GM10266 (cell line): ENCODE data around the gene SEC31B.

Experiments
- DNase-seq: peaks from one replicate; pipeline ENCODE4 v3.0.0; 2012; ENCODE audit errors: extremely low spot score
- TF ChIP-seq, protein P1 (sequence below): IDR thresholded peaks from 2 replicates; pipeline ENCODE4 v1.5.1; 2012; ENCODE audit warnings: mild to moderate bottlenecking, low read depth; ENCODE audit not compliant: control insufficient read depth, insufficient read depth; ENCODE audit errors: missing control alignments

The SEC31B gene

DNA sequence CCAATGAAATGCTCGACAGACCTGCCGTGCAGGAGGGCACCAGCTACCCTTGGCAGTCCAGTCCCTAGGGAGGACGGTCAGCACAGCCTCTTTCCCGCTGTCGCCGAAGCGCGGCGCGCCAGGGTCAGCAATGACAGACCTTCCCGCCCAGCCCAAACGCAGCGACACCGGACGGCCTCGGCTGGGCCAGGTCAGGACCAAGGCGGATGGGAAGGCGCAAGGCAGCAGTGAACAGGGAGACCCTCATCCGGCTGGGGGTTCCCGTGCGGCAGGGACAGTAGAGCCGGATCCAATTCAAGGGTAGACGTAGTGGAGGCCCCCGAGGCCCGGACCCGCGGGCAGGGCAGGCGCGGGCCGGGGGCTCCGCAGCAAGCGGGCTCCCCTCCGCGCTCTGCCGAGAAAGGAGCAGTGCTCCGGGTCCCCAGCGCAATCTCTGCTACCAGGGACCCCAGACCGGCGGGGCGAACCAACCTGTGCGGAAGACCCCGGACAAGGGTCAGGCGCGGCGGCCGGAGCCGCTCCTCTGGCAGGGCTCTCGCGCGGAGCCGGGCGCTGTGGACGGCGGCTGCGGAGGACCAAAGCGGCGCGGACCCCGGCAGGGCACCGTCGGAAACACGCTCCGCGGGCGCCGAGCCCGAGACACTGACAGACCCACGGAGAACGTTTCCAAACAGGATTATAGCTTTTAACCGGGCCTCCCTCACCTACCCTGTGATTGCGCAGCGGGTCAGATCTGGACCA lies at the start of gene SEC31B:
Gene SEC31B (minus strand): TSS at position 551 of the 741 bp plus-strand sequence. CDS start 2,909 bp downstream, outside the sequence.
- TF ChIP-seq, protein P1, sequence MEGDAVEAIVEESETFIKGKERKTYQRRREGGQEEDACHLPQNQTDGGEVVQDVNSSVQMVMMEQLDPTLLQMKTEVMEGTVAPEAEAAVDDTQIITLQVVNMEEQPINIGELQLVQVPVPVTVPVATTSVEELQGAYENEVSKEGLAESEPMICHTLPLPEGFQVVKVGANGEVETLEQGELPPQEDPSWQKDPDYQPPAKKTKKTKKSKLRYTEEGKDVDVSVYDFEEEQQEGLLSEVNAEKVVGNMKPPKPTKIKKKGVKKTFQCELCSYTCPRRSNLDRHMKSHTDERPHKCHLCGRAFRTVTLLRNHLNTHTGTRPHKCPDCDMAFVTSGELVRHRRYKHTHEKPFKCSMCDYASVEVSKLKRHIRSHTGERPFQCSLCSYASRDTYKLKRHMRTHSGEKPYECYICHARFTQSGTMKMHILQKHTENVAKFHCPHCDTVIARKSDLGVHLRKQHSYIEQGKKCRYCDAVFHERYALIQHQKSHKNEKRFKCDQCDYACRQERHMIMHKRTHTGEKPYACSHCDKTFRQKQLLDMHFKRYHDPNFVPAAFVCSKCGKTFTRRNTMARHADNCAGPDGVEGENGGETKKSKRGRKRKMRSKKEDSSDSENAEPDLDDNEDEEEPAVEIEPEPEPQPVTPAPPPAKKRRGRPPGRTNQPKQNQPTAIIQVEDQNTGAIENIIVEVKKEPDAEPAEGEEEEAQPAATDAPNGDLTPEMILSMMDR, result no peak
- DNase-seq, result no peak

- TF ChIP-seq, protein P1, result no peak
- DNase-seq, result no peak
Observed at GRCh38 chr10:100568912-100569311, 49.3 kb upstream of the SEC31B start.

DNA sequence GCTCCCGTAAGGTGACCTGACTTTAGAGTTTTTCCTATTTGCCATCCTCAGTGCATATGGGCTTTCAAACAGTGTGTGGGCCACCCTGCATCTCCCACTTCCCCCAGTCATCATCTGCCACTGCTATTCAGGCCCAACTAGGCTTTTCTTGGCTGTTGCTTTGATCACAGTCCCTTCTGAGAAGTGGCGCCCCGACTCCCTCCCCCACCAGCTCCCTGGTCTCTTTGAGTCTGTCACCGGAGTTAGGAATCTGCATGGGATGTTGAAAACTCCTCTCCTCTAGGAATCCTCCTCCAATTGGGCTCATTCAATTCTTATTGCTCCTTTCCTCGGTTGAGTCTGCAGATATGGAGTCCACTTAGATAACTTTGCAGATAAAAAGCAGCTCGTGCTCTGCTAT lies 48.2 kb upstream of the SEC31B start:
- no peak for DNase-seq
- TF ChIP-seq, protein P1, result no peak

GRCh38 chr10:100567249-100567648 lies 47.6 kb upstream of the SEC31B start:
- no peak for DNase-seq
- TF ChIP-seq, protein P1, result no peak

- TF ChIP-seq, protein P1, result no peak
- DNase-seq, result no peak
Observed at GRCh38 chr10:100566561-100566960, 46.9 kb upstream of the SEC31B start.

- TF ChIP-seq, protein P1, result no peak
- no peak for DNase-seq
Observed at GRCh38 chr10:100565206-100565985, 45.7 kb upstream of the SEC31B start.
